Smooth muscle cell (in vitro differentiated cells): ENCODE data around the gene FAM163A. TPM values are rescaled to one million over a fixed set of nuclear protein-coding genes. Genes with fewer than 3 reads are reported as not detected.
A peak's percentile ranks its signal among the peaks of the same experiment; 100 is the strongest.
"Not testable (repeated sequence)": the region's sequence is repeated elsewhere in the genome, so short reads cannot be mapped to it uniquely, and the experiment has no call there.

Experiments
- DNase-seq: peaks from one replicate; lab custom pipeline; 2025; ENCODE audit not compliant: unreplicated experiment; lab: John Stamatoyannopoulos, UW
- H2AFZ ChIP-seq: fragments of 200-600 bp; sonication (generic); 2 replicates; pipeline ENCODE4 v1.6.0; 2016; ENCODE audit warnings: antibody characterized with exemption, low read depth, mild to moderate bottlenecking
- H3F3A ChIP-seq: fragments of 200-600 bp; sonication (generic); 2 replicates; pipeline ENCODE4 v1.6.0; 2017; ENCODE audit warnings: antibody characterized with exemption, low read depth
- H3K27ac ChIP-seq: fragments of 200-600 bp; sonication (generic); 2 replicates; pipeline ENCODE4 v1.5.1; 2016; ENCODE audit warnings: low read depth, mild to moderate bottlenecking
- H3K27me3 ChIP-seq: fragments of 200-600 bp; sonication (generic); 2 replicates; pipeline ENCODE4 v1.6.1; 2016; ENCODE audit warnings: low read depth, mild to moderate bottlenecking
- H3K36me3 ChIP-seq: fragments of 200-600 bp; sonication (generic); 2 replicates; pipeline ENCODE4 v1.5.1; 2016; ENCODE audit warnings: low read depth
- H3K4me1 ChIP-seq: fragments of 200-600 bp; sonication (generic); 2 replicates; pipeline ENCODE4 v1.5.1; 2016; ENCODE audit warnings: low read depth
- H3K4me2 ChIP-seq: fragments of 200-600 bp; sonication (generic); 2 replicates; pipeline ENCODE4 v1.6.0; 2016; ENCODE audit warnings: mild to moderate bottlenecking
- H3K4me3 ChIP-seq: fragments of 200-600 bp; sonication (generic); 2 replicates; pipeline ENCODE4 v1.5.1; 2016; ENCODE audit warnings: mild to moderate bottlenecking
- H3K79me2 ChIP-seq: fragments of 200-600 bp; sonication (generic); 2 replicates; pipeline ENCODE4 v1.6.0; 2016; ENCODE audit warnings: low read depth, mild to moderate bottlenecking
- H3K9ac ChIP-seq: fragments of 200-600 bp; sonication (generic); 2 replicates; pipeline ENCODE4 v1.6.0; 2016; ENCODE audit warnings: low read depth
- H3K9me3 ChIP-seq: fragments of 200-600 bp; sonication (generic); replicated peaks from 2 replicates; pipeline ENCODE4 v1.5.1; 2016; ENCODE audit warnings: low read depth
- H4K20me1 ChIP-seq: fragments of 200-600 bp; sonication (generic); 2 replicates; pipeline ENCODE4 v1.6.0; 2016; ENCODE audit warnings: low read depth
- CTCF ChIP-seq: fragments of 200-600 bp; sonication (generic); IDR thresholded peaks from 2 replicates; pipeline ENCODE4 v1.5.1; 2017; ENCODE audit warnings: borderline replicate concordance, mild to moderate bottlenecking, antibody characterized with exemption; ENCODE audit not compliant: insufficient read depth, poor library complexity, severe bottlenecking
- WGBS: methylation state at CpG from one replicate; pipeline ENCODE4 v1.1.7; 2016; ENCODE audit warnings: low lambda C conversion rate; 5-methylcytosine and 5-hydroxymethylcytosine counted together
- polyA plus RNA-seq: library from polyadenylated mRNA; unstranded; fragments of >200 nt; fragmentation: Nextera tagmentation; extraction: Ambion mirVana; gene quantifications from 2 replicates; pipeline ENCODE4 v1.2.1, GENCODE V29; 2016
- total RNA-seq: library from RNA; depleted of rRNA; stranded (reverse); fragments of >200 nt; gene quantifications from 2 replicates; pipeline ENCODE4 v1.2.3, GENCODE V29; 2014

Gene FAM163A
- total RNA-seq (not detected in 2 replicates), polyA plus RNA-seq (0.44 TPM in 1 of 2 replicates, not detected in the other)

- no peak for TF ChIP-seq CTCF
- Histone ChIP-seq H3K9ac (no peak within 1 kb of the TSS), H3F3A (no peaks in the 10 kb centered on the region), H4K20me1 (no peaks in the 10 kb centered on the region), H3K36me3 (no peaks in the 10 kb centered on the region), H3K79me2 (no peaks in the 10 kb centered on the region), H3K9me3 (no peaks in the 10 kb centered on the region), H3K4me1 (peaks cover 19% of the 10 kb centered on the region), H3K4me2 (peak within 1 kb of the TSS; percentile 88), H3K27me3 (peaks cover 100% of the 10 kb centered on the region), H2AFZ (peak within 1 kb of the TSS; percentile 37), H3K4me3 (peak within 1 kb of the TSS; percentile 47), H3K27ac (no peak within 1 kb of the TSS)
- 3% methylated on average over 78 of the region's 92 CpGs for WGBS
- no peak for DNase-seq
These were observed at the start of gene FAM163A for GRCh38 chr1:179742717-179743678. TSS of gene FAM163A (plus strand) at chr1:179743291. CDS start at chr1:179813098, 69,807 bp downstream.

- 56% methylated on average over 6 of the region's 6 CpGs for WGBS
These were observed 48.6 kb upstream of the FAM163A start for GRCh38 chr1:179694530-179694929.

GRCh38 chr1:179702946-179703539 lies 40.0 kb upstream of the FAM163A start:
- WGBS = 86% methylated on average over 5 of the region's 5 CpGs
- H3K27ac ChIP-seq = no peak overlapping the region
- H3K79me2 ChIP-seq = no peaks in the 10 kb centered on the region

More at GRCh38 chr1:179694530-179694929, 48.6 kb upstream of the FAM163A start:
- H2AFZ ChIP-seq, H3F3A ChIP-seq, H4K20me1 ChIP-seq, H3K27ac ChIP-seq, H3K4me2 ChIP-seq, DNase-seq, H3K79me2 ChIP-seq, H3K9ac ChIP-seq, H3K27me3 ChIP-seq, H3K4me3 ChIP-seq, H3K4me1 ChIP-seq, H3K36me3 ChIP-seq, H3K9me3 ChIP-seq: not testable (repeated sequence)

More at GRCh38 chr1:179702946-179703539, 40.0 kb upstream of the FAM163A start:
- DNase-seq = no peak
- H3K27me3 ChIP-seq = peaks cover 5% of the 10 kb centered on the region
- no peak overlapping the region for H2AFZ ChIP-seq
- no peaks in the 10 kb centered on the region for H4K20me1 ChIP-seq
- H3F3A ChIP-seq = no peaks in the 10 kb centered on the region
- no peak overlapping the region for H3K9ac ChIP-seq
- TF ChIP-seq CTCF = no peak
- H3K4me3 ChIP-seq = no peak overlapping the region
- H3K36me3 ChIP-seq = no peaks in the 10 kb centered on the region
- H3K4me2 ChIP-seq = no peak overlapping the region
- H3K4me1 ChIP-seq = no peaks in the 10 kb centered on the region
- H3K9me3 ChIP-seq = no peaks in the 10 kb centered on the region
